ENCODE measurements around the gene PNMA6F.
A peak's percentile ranks its signal among the peaks of the same experiment; 100 is the strongest.

The PNMA6F gene

DNA sequence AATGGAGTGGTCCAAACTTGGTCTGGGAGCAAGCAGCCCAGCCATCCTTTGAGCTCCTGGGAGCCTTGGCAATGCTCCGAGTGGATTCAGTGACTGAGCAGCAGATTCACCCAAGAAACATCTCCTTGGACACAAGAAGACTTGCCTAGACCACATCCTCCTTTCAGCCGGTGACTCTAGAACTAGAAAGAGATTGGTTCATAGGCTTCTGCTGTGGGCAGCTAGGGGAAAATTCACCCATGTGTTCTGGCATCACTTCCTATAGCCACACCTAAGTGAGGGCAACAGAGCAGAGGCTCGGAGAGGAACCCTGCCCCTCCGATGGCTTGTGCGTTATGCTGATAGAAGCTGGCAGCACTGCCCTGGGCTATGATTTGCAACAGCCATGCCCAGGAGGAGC is 28.4 kb upstream of the PNMA6F start:
- no peak overlapping the region for H3K27ac ChIP-seq (ENCODE audit: low read length)
- peaks cover 13% of the 10 kb centered on the region for H3K9me3 ChIP-seq (ENCODE audit: control insufficient read depth, low read depth, low read length)

DNA sequence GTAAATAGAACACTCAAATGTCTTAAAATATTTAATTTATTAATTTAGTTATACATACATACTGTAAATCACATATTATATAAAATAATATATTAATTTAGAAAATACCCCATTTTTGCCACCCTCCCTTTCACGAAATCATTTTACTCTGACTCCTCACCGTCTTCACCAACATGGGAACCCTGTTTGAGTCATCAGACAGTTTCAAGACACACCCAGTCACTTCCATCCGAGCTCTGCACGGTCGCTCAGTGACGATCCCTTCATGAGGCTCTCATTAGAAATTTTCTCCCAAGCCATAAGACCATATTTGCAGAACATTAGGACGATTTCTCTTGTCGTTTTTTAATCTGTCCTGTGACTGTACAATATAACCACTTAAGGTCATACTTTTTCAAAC is 26.9 kb upstream of the PNMA6F start:
- Histone ChIP-seq H3K4me1 (ENCODE audit: control insufficient read depth, low read depth, low read length) (no peaks in the 10 kb centered on the region), H3K27ac (ENCODE audit: low read length) (no peak overlapping the region), H3K4me3 (ENCODE audit: low read length) (no peak overlapping the region), H3K27me3 (ENCODE audit: control insufficient read depth, insufficient read depth, low read length) (no peaks in the 10 kb centered on the region), H3K36me3 (ENCODE audit: control insufficient read depth, low read depth, low read length) (peaks cover 19% of the 10 kb centered on the region), H3K9me3 (ENCODE audit: control insufficient read depth, low read depth, low read length) (peaks cover 18% of the 10 kb centered on the region), H3K9ac (ENCODE audit: low read length) (no peak overlapping the region)

More for the DNA sequence above, 28.4 kb upstream of the PNMA6F start:
- Histone ChIP-seq H3K9ac (ENCODE audit: low read length) (no peak overlapping the region), H3K27me3 (ENCODE audit: control insufficient read depth, insufficient read depth, low read length) (no peaks in the 10 kb centered on the region), H3K4me3 (ENCODE audit: low read length) (no peak overlapping the region), H3K4me1 (ENCODE audit: control insufficient read depth, low read depth, low read length) (no peaks in the 10 kb centered on the region), H3K36me3 (ENCODE audit: control insufficient read depth, low read depth, low read length) (peaks cover 19% of the 10 kb centered on the region)

DNA sequence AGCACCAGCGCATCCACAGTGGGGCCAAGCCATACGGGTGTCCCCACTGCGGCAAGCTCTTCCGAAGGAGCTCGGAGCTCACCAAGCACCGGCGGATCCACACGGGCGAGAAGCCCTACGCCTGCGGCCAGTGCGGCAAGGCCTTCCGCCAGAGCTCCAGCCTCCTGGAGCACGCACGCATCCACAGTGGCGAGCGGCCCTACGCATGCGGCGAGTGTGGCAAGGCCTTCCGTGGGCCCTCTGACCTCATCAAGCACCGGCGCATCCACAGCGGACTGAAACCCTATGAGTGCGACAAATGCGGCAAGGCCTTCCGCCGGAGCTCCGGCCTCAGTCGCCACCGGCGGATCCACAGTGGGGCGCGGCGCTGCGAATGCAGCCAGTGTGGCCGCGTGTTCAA is 26.0 kb upstream of the PNMA6F start:
- H3K4me1 ChIP-seq (ENCODE audit: control insufficient read depth, low read depth, low read length) = no peaks in the 10 kb centered on the region
- H3K36me3 ChIP-seq (ENCODE audit: control insufficient read depth, low read depth, low read length) = peaks cover 19% of the 10 kb centered on the region
- no peak overlapping the region for H3K4me3 ChIP-seq (ENCODE audit: low read length)
- H3K9me3 ChIP-seq (ENCODE audit: control insufficient read depth, low read depth, low read length) = peaks cover 18% of the 10 kb centered on the region
- H3K9ac ChIP-seq (ENCODE audit: low read length) = no peak overlapping the region
- no peaks in the 10 kb centered on the region for H3K27me3 ChIP-seq (ENCODE audit: control insufficient read depth, insufficient read depth, low read length)
- no peak overlapping the region for H3K27ac ChIP-seq (ENCODE audit: low read length)

DNA sequence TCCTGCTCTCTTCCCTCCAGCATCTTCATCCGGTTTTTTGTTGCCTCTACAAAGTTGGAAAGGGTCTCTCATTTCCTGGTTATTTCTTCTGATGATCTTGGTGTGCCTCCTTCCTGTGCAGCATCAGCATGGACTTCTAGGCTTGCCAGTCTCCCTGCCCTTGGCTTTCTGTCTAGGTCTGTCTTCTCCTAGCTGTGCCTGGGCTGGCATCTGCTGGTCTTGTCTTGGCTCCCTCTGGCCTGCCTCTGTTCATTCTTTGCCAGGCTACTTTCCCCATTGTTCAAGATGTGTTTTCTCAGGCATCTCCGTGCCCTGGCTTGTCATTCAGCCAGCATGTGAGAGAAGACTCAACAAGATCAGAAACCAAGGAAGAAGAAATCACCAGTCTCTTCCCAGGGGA is 22.1 kb upstream of the PNMA6F start:
- Histone ChIP-seq H3K36me3 (ENCODE audit: control insufficient read depth, low read depth, low read length) (peaks cover 7% of the 10 kb centered on the region), H3K4me3 (ENCODE audit: low read length) (no peak overlapping the region), H3K9ac (ENCODE audit: low read length) (no peak overlapping the region), H3K27ac (ENCODE audit: low read length) (no peak overlapping the region), H3K27me3 (ENCODE audit: control insufficient read depth, insufficient read depth, low read length) (no peaks in the 10 kb centered on the region), H3K9me3 (ENCODE audit: control insufficient read depth, low read depth, low read length) (peaks cover 5% of the 10 kb centered on the region), H3K4me1 (ENCODE audit: control insufficient read depth, low read depth, low read length) (no peaks in the 10 kb centered on the region)

DNA sequence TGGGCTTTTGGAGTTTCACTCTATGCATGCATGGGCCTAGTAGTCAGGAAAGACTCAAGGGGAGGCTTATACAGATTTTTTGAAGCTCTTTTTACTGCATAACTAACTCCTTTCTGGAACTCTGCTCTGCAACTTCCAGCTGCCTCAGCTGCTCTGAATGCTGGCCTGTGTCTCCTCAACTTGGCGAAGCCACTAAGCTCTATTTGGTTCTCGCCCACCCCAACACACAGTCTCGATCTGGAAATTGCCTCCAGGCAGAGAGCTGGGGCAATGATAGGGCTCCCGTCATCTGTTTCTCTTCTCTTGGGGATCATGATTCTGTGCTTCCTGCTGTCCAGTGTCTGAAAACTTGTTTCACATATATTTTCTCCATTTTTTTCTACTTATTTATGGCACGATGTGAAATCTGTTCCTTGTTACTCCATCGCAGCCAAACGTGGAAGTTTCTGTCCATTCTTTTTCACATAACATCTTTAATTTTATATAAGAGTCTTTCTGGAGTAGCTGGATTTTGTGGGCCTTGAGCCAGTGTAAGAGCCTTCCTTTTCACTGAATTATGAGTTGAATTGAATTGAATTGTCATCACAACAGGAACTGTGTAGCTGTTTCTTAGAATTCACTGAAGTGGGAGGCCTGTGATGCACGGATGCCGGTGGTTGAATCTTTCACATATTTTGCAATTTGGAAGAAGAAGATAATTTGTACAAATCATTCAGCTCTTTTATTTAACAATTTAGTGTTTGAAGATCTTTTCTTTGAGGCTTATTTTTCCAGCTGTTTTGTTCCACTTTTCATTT is 21.4 kb upstream of the PNMA6F start:
- Histone ChIP-seq H3K27me3 (ENCODE audit: control insufficient read depth, insufficient read depth, low read length) (no peaks in the 10 kb centered on the region), H3K36me3 (ENCODE audit: control insufficient read depth, low read depth, low read length) (peaks cover 4% of the 10 kb centered on the region), H3K4me1 (ENCODE audit: control insufficient read depth, low read depth, low read length) (no peaks in the 10 kb centered on the region), H3K4me3 (ENCODE audit: low read length) (no peak overlapping the region), H3K27ac (ENCODE audit: low read length) (no peak overlapping the region), H3K9me3 (ENCODE audit: control insufficient read depth, low read depth, low read length) (peaks cover 5% of the 10 kb centered on the region), H3K9ac (ENCODE audit: low read length) (no peak overlapping the region)

DNA sequence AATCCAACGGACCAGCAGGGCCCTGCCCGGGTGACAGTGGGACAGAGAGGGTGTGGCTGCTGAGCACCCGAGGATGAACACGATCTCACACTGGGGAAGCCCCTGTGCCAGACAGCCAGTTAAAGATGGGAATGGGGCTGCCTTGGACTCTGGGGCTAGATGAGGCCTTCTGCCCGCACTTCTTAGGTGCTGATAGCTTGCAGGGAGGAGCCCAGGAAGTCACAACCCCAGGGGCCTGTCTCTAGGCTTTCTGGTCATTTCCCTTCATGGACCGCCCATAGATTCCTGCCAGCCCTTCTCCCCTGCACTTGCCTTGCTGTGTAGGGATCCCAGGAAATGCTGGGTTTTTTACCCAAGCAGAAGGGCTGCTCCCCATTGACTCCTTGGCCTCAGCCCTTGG is 18.5 kb upstream of the PNMA6F start:
- Histone ChIP-seq H3K9me3 (ENCODE audit: control insufficient read depth, low read depth, low read length) (peaks cover 5% of the 10 kb centered on the region), H3K4me3 (ENCODE audit: low read length) (no peak overlapping the region), H3K9ac (ENCODE audit: low read length) (no peak overlapping the region), H3K4me1 (ENCODE audit: control insufficient read depth, low read depth, low read length) (peaks cover 3% of the 10 kb centered on the region), H3K27ac (ENCODE audit: low read length) (no peak overlapping the region), H3K27me3 (ENCODE audit: control insufficient read depth, insufficient read depth, low read length) (no peaks in the 10 kb centered on the region), H3K36me3 (ENCODE audit: control insufficient read depth, low read depth, low read length) (peaks cover 4% of the 10 kb centered on the region)

DNA sequence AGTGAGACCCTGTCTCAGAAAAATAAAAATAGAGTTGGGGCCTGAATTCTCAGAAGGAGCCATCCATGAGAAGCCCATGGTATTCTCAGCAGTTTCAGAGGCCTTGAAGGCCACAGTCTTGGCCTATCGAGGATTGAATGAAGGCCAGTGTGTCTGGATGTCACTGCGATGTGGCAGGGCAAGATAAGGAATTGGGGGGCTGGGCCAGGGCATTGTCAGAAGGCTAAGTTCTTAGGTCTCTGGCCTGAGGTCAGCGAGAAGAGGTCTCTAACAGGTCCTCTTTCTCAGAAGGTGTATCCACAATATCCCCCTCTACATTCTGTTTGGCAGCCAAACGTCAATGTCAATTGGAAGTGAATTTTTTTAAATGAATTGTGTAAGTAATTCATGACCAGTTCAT is 18.1 kb upstream of the PNMA6F start:
- peaks cover 3% of the 10 kb centered on the region for H3K4me1 ChIP-seq (ENCODE audit: control insufficient read depth, low read depth, low read length)
- H3K9ac ChIP-seq (ENCODE audit: low read length) = no peak overlapping the region
- peaks cover 4% of the 10 kb centered on the region for H3K36me3 ChIP-seq (ENCODE audit: control insufficient read depth, low read depth, low read length)
- no peaks in the 10 kb centered on the region for H3K27me3 ChIP-seq (ENCODE audit: control insufficient read depth, insufficient read depth, low read length)
- peaks cover 5% of the 10 kb centered on the region for H3K9me3 ChIP-seq (ENCODE audit: control insufficient read depth, low read depth, low read length)
- no peak overlapping the region for H3K27ac ChIP-seq (ENCODE audit: low read length)
- no peak overlapping the region for H3K4me3 ChIP-seq (ENCODE audit: low read length)

DNA sequence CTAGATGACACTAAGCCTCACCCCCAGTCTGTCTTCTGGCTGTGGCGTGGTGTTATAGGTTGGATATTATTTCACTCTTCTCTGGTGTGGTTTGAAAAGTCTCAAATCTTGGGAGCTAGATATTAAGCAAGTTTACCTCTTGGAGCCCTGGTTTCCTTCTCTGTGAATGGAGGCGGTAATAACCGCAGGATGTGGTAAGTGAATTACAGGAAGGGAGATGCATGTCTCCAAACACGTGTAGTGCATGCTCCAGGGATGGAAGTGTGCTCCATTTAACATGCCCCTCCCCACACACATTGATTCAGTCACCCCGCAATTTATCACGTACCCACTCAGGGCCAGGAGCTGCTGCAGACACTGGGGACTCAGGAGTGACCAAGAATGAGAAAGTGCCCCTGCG is 17.3 kb upstream of the PNMA6F start:
- Histone ChIP-seq H3K27me3 (ENCODE audit: control insufficient read depth, insufficient read depth, low read length) (no peaks in the 10 kb centered on the region), H3K4me3 (ENCODE audit: low read length) (no peak overlapping the region), H3K9me3 (ENCODE audit: control insufficient read depth, low read depth, low read length) (peaks cover 1% of the 10 kb centered on the region), H3K36me3 (ENCODE audit: control insufficient read depth, low read depth, low read length) (peaks cover 4% of the 10 kb centered on the region), H3K27ac (ENCODE audit: low read length) (no peak overlapping the region), H3K4me1 (ENCODE audit: control insufficient read depth, low read depth, low read length) (peaks cover 3% of the 10 kb centered on the region), H3K9ac (ENCODE audit: low read length) (no peak overlapping the region)

DNA sequence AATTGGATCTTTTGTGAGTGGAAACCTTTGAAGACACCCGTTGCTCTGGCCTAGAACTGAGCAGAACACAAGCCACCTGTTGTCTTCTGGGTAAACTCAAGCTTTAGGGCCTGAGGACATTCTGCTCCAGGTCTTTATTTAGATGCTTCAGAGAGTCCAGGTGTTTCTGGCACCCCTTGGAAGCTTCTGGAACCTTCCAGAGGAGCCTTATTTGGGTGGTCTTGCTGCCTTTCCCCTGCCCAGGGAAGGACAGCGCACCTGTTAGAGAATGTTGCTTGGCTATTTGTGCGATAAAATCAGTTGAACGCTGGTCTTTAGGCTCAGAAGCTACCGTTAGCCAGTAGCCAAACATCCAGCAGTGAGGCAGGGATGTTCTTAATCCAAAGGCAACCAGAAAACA is 15.4 kb upstream of the PNMA6F start:
- Histone ChIP-seq H3K9ac (ENCODE audit: low read length) (no peak overlapping the region), H3K27ac (ENCODE audit: low read length) (no peak overlapping the region), H3K9me3 (ENCODE audit: control insufficient read depth, low read depth, low read length) (no peaks in the 10 kb centered on the region), H3K4me1 (ENCODE audit: control insufficient read depth, low read depth, low read length) (peaks cover 3% of the 10 kb centered on the region), H3K4me3 (ENCODE audit: low read length) (no peak overlapping the region), H3K27me3 (ENCODE audit: control insufficient read depth, insufficient read depth, low read length) (no peaks in the 10 kb centered on the region), H3K36me3 (ENCODE audit: control insufficient read depth, low read depth, low read length) (peaks cover 4% of the 10 kb centered on the region)

DNA sequence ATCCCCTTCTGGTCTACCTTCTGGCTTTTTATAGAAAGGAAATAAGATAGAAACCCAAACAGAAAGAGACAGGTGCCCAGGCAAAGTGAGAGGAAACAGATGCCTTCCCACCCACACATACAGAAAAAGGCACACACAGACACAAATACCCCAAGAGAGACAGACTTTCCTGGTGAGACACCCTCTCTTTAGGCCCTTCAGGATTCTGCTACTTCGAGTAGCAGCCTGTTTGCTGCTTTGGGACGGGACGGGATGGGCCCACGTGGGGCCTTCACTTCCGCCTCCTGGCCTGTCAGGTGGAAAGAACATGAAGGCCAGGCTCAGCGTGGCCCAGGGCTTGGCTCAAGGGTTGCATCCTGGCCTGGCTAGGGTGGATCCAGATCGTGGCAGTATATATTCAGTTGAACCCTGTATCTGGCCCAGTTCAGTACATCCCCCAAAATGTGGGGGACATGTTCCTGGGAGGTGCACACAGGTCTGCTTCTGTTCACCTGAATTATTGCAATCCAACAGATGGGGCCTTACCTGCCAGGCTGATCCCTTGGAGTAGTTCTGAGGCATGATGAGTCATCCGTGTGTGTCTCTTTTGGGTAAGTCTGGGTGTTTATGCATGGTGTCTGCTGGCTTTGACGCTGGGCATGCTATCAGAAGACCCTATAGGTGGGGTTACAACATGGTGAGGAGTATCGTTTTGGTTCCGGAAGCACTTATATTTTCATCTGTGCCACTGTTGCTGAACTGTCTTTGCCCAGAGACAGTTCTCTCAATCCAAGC is 14.7 kb upstream of the PNMA6F start:
- Histone ChIP-seq H3K27me3 (ENCODE audit: control insufficient read depth, insufficient read depth, low read length) (no peaks in the 10 kb centered on the region), H3K4me1 (ENCODE audit: control insufficient read depth, low read depth, low read length) (peaks cover 3% of the 10 kb centered on the region), H3K36me3 (ENCODE audit: control insufficient read depth, low read depth, low read length) (peaks cover 4% of the 10 kb centered on the region), H3K4me3 (ENCODE audit: low read length) (no peak overlapping the region), H3K27ac (ENCODE audit: low read length) (no peak overlapping the region), H3K9me3 (ENCODE audit: control insufficient read depth, low read depth, low read length) (no peaks in the 10 kb centered on the region), H3K9ac (ENCODE audit: low read length) (no peak overlapping the region)

DNA sequence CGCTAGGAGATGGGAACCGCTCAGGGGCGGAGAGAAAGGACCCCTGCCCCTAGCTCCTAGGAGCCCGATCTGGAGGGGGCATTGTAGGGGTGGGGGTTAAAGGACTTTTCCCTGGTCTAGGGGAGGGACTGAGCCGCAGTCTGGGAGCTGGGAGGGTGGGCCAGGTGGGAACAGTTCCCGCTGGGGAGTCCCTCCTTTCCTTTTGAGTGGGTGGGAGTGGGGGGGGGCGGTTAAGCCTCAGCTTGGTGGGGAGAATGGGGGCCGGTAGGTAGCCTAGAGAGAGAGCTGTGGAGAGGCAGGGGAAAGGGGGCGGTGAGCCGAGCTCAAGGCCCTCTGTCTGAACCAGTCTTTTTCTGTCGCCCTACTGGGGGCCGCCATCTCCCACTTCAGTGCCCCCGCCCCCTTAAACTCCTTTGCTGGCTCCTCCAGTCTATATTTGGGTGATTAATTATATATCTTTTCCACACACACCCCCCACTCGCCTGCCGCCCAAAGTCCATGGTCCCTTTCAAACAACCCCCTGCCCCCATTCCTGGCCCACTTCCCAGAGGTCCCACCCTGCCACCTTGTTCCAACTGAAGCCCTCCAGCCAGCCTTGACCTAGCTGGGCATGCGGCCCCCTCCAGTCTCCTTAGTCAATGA is 13.2 kb upstream of the PNMA6F start:
- Histone ChIP-seq H3K4me1 (ENCODE audit: control insufficient read depth, low read depth, low read length) (peaks cover 3% of the 10 kb centered on the region), H3K9ac (ENCODE audit: low read length) (peak overlapping the region; percentile 55), H3K9me3 (ENCODE audit: control insufficient read depth, low read depth, low read length) (no peaks in the 10 kb centered on the region), H3K27ac (ENCODE audit: low read length) (no peak overlapping the region), H3K27me3 (ENCODE audit: control insufficient read depth, insufficient read depth, low read length) (no peaks in the 10 kb centered on the region), H3K36me3 (ENCODE audit: control insufficient read depth, low read depth, low read length) (peaks cover 4% of the 10 kb centered on the region), H3K4me3 (ENCODE audit: low read length) (peak overlapping the region; percentile 64)

Data from iPS-18a (cell line).